GM12878 (cell line): Measurements from ENCODE around the gene IL6R. TPM values are rescaled to one million over a fixed set of nuclear protein-coding genes. Genes with fewer than 3 reads are reported as not detected.

Experiments used
- ATAC-seq: fragments of 200-7000 bp; cut with Tn5 transposase; 3 replicates; pipeline ENCODE4 v1.9.1; 2020; ENCODE audit warnings: mild to moderate bottlenecking, moderate library complexity
- BruUV-seq: library from RNA; stranded (reverse); fragments of 400-500 nt; replicated peaks from 2 replicates; lab custom pipeline; 2021; lab: Mats Ljungman, UMichigan
- CTCF ChIA-PET: fragments of 300-600 bp; sonication (Branson Sonifier 250); formaldehyde crosslinking; extraction: SDS; loops from one replicate; lab custom pipeline; 2021; ENCODE audit warnings: inconsistent platforms; lab: Yijun Ruan, JAX
- POLR2A ChIA-PET: fragments of 350-600 bp; formaldehyde crosslinking; extraction: SDS; loops from one replicate; lab custom pipeline; 2021; ENCODE audit warnings: inconsistent platforms; lab: Charles Lee
- RAD21 ChIA-PET: fragments of 300-600 bp; sonication (Branson Sonifier 250); formaldehyde crosslinking; loops from one replicate; lab custom pipeline; 2023; ENCODE audit warnings: antibody characterized with exemption; ENCODE audit not compliant: unreplicated experiment; lab: Charles Lee
- SMC1A ChIA-PET: fragments of 300-600 bp; sonication (Branson Sonifier 250); formaldehyde crosslinking; loops from one replicate; lab custom pipeline; 2023; ENCODE audit not compliant: unreplicated experiment, uncharacterized antibody; lab: Charles Lee
- DNase-seq: peaks from one replicate; pipeline ENCODE4 v3.0.0-alpha.2; 2011; ENCODE audit warnings: low read depth, low spot score
- FAIRE-seq: peaks from 3 replicates; lab custom pipeline; 2011; peaks lifted over from hg19 to GRCh38; lab: Jason Lieb, UNC
- H2AFZ ChIP-seq: 2 replicates; pipeline ENCODE4 v1.6.0; 2011; ENCODE audit warnings: low read depth, low read length, control low read depth; ENCODE audit not compliant: control insufficient read depth
- H3K27ac ChIP-seq: 2 replicates; pipeline ENCODE4 v1.5.1; 2011; ENCODE audit warnings: control low read depth; ENCODE audit not compliant: control insufficient read depth, insufficient read depth
- H3K27me3 ChIP-seq, 2 experiments: replicated peaks in 1 of 2; 2 replicates each; pipeline versions ENCODE4 v1.6.0 to v1.6.1; 2011; ENCODE audit warnings: low read length in 1 of 2; ENCODE audit not compliant: control insufficient read depth in 2 of 2, insufficient read depth in 2 of 2
- H3K36me3 ChIP-seq, 2 experiments: 2 replicates each; pipeline ENCODE4 v1.5.1; 2011; ENCODE audit warnings: low read length in 1 of 2; ENCODE audit not compliant: control insufficient read depth in 2 of 2, insufficient read depth in 2 of 2
- H3K4me1 ChIP-seq: 2 replicates; pipeline ENCODE4 v1.6.1; 2011; ENCODE audit warnings: mild to moderate bottlenecking, low read length, moderate library complexity, mixed read lengths; ENCODE audit not compliant: control insufficient read depth, insufficient read depth
- H3K4me2 ChIP-seq: 2 replicates; pipeline ENCODE4 v1.6.0; 2011; ENCODE audit warnings: control low read depth; ENCODE audit not compliant: control insufficient read depth, insufficient read depth
- H3K4me3 ChIP-seq: fragments of 200-600 bp; sonication (generic); 2 replicates; pipeline ENCODE4 v1.5.1; 2016
- H3K79me2 ChIP-seq: 2 replicates; pipeline ENCODE4 v1.6.0; 2011; ENCODE audit warnings: low read length; ENCODE audit not compliant: control insufficient read depth, insufficient read depth
- H3K9ac ChIP-seq: 2 replicates; pipeline ENCODE4 v1.8.0; 2011; ENCODE audit warnings: low read length, control low read depth, mixed read lengths; ENCODE audit not compliant: control insufficient read depth, insufficient read depth
- H3K9me3 ChIP-seq: replicated peaks from 3 replicates; pipeline ENCODE4 v1.5.1; 2011; ENCODE audit warnings: mild to moderate bottlenecking, low read length; ENCODE audit not compliant: control insufficient read depth, insufficient read depth
- H4K20me1 ChIP-seq: 2 replicates; pipeline ENCODE4 v1.6.0; 2011; ENCODE audit not compliant: control insufficient read depth, insufficient read depth
- ATF3 ChIP-seq: IDR thresholded peaks from 2 replicates; pipeline ENCODE4 v1.6.1; 2011; ENCODE audit warnings: low read depth, mild to moderate bottlenecking, low read length, moderate library complexity, borderline replicate concordance; ENCODE audit errors: extremely low read depth
- BCL11A ChIP-seq: IDR thresholded peaks from 2 replicates; pipeline ENCODE4 v1.6.1; 2011; ENCODE audit warnings: low read depth, low read length
- BHLHE40 ChIP-seq, 2 experiments: fragments of 450-650 bp in 1 of 2; IDR thresholded peaks; 2 replicates each; pipeline ENCODE4 v1.6.1; 2011 to 2017; ENCODE audit warnings: low read depth in 2 of 2, borderline replicate concordance in 1 of 2, improper control_type of control experiment in 1 of 2, low read length in 1 of 2, mild to moderate bottlenecking in 1 of 2
- GABPA ChIP-seq: IDR thresholded peaks from 2 replicates; pipeline ENCODE4 v1.6.1; 2014; ENCODE audit warnings: antibody characterized with exemption, low read depth, mild to moderate bottlenecking, inconsistent platforms
- HDAC2 ChIP-seq: fragments of 200-600 bp; sonication (generic); IDR thresholded peaks from 2 replicates; pipeline ENCODE4 v1.6.1; 2017
- IKZF2 ChIP-seq, 2 experiments: fragments of 450-650 bp; IDR thresholded peaks; 2 replicates each; pipeline ENCODE4 v1.6.1; 2017; ENCODE audit warnings: mild to moderate bottlenecking in 2 of 2, moderate library complexity in 2 of 2
- KDM1A ChIP-seq: fragments of 200-600 bp; sonication (generic); IDR thresholded peaks from 2 replicates; pipeline ENCODE4 v1.6.1; 2016; ENCODE audit warnings: borderline replicate concordance
- KLF5 ChIP-seq: fragments of 450-650 bp; IDR thresholded peaks from 2 replicates; pipeline ENCODE4 v1.6.1; 2014; ENCODE audit warnings: mild to moderate bottlenecking; ENCODE audit not compliant: partially characterized antibody
- MXI1 ChIP-seq: fragments of 150-350 bp; IDR thresholded peaks from 2 replicates; pipeline ENCODE4 v1.6.1; 2011; ENCODE audit warnings: low read depth, mild to moderate bottlenecking, inconsistent platforms, low read length, improper control_type of control experiment
- NFYA ChIP-seq: IDR thresholded peaks from 2 replicates; pipeline ENCODE4 v1.6.1; 2011; ENCODE audit warnings: low read depth, mild to moderate bottlenecking, low read length, improper control_type of control experiment, borderline replicate concordance
- PKNOX1 ChIP-seq: fragments of 450-650 bp; IDR thresholded peaks from 2 replicates; pipeline ENCODE4 v1.6.1; 2016; ENCODE audit warnings: mild to moderate bottlenecking
- POLR2AphosphoS2 ChIP-seq: IDR thresholded peaks from 2 replicates; pipeline ENCODE4 v1.6.1; 2011; ENCODE audit warnings: low read depth, mild to moderate bottlenecking, low read length, improper control_type of control experiment, moderate library complexity
- SIN3A ChIP-seq: IDR thresholded peaks from 2 replicates; pipeline ENCODE4 v1.6.1; 2012; ENCODE audit warnings: low read depth, low read length, improper control_type of control experiment
- SMAD5 ChIP-seq: IDR thresholded peaks from 2 replicates; pipeline ENCODE4 v1.6.1; 2016; ENCODE audit warnings: antibody characterized with exemption, low read depth
- ZBED1 ChIP-seq: IDR thresholded peaks from 2 replicates; pipeline ENCODE4 v1.6.1; 2016; ENCODE audit warnings: borderline replicate concordance
- ZZZ3 ChIP-seq: IDR thresholded peaks from 2 replicates; pipeline ENCODE4 v1.6.1; 2011; ENCODE audit warnings: low read depth; ENCODE audit not compliant: control insufficient read depth, insufficient read length
- WGBS: methylation state at CpG from one replicate; pipeline ENCODE4 v1.1.6; 2016; ENCODE audit warnings: low lambda C conversion rate; ENCODE audit not compliant: insufficient replicate concordance, insufficient coverage; ENCODE audit errors: missing lambda C conversion rate; 5-methylcytosine and 5-hydroxymethylcytosine counted together
- in situ Hi-C: fragments of 300-500 bp; cut with MboI; formaldehyde crosslinking; loops from 9 replicates; pipeline ENCODE4 v1.14.3; 2018; ENCODE audit warnings: mixed read lengths
- intact Hi-C: fragments of 100-400 bp; cut with micrococcal nuclease; formaldehyde crosslinking; loops from one replicate; pipeline ENCODE4 v1.14.2; 2022; ENCODE audit not compliant: unreplicated experiment
- polyA plus RNA-seq, 11 experiments: library from polyadenylated mRNA; depleted of rRNA in 4 of 11; unstranded in 6 of 11; stranded (reverse) in 5 of 11; fragments of >200 nt; fragmentation: Nextera tagmentation in 4 of 11; fragmentation: Illumina TruSeq in 1 of 11; extraction: Ambion mirVana in 4 of 11; extraction: Trizol in 1 of 11; gene quantifications; 1 replicate in 1 of 11; 2 replicates in 10 of 11; pipeline versions ENCODE4 v1.2.1 to v1.2.3, GENCODE V29; 2011 to 2016; ENCODE audit warnings: inconsistent platforms in 2 of 11, missing spikeins in 2 of 11, low read depth in 1 of 11
- total RNA-seq, 4 experiments: library from RNA; depleted of rRNA in 3 of 4; stranded (reverse); fragments of >200 nt in 3 of 4; fragmentation: Illumina TruSeq in 1 of 4; extraction: Trizol in 1 of 4; gene quantifications; 2 replicates each; pipeline versions ENCODE4 v1.2.1 to v1.2.3, GENCODE V29; 2013 to 2021
- TF ChIP-seq, protein P1 (sequence below): fragments of 450-650 bp; IDR thresholded peaks from 2 replicates; pipeline ENCODE4 v1.6.1; 2018; ENCODE audit warnings: borderline replicate concordance, mild to moderate bottlenecking; ENCODE audit not compliant: partially characterized antibody
- TF ChIP-seq, protein P2 (sequence below), 3 experiments: IDR thresholded peaks in 2 of 3; conservative IDR thresholded peaks in 1 of 3; 2 replicates each; pipeline ENCODE4 v1.5.1; 2011; ENCODE audit warnings: low read depth in 3 of 3, low read length in 3 of 3, mild to moderate bottlenecking in 3 of 3, control low read depth in 2 of 3, moderate library complexity in 2 of 3, inconsistent platforms in 1 of 3, mixed read lengths in 1 of 3; ENCODE audit not compliant: control insufficient read depth in 2 of 3, insufficient read depth in 1 of 3; ENCODE audit errors: extremely low read depth in 1 of 3

Gene IL6R
- total and polyA plus RNA-seq, 10 of the 15 experiments (the other 5 are each of a cell fraction or from before 2014, with no cell fraction given) = 1.9 to 43.4 (median 17.5) TPM

DNA sequence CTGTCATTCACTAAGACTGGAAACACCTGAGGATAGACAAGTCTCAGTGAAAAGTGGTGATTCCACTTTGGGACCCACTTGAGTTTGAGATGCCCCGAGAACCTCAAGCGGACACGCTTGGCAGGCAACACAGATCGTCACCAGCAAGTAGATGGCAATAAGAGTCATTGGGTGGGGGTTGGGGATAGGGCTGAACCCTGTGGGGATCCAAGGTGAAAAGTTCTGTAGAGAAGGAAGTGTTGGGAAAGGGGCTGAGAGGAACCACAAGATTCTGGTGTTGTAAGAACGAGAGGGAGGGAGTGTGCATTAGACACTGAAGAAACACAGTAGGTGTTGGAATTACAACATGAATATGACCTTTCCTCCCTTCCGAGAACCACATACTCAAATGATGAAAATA is 51.5 kb downstream of the IL6R start:
- ATAC-seq = no peak

More for the DNA sequence above, 51.5 kb downstream of the IL6R start:
- Histone ChIP-seq H3K9me3 (no peaks in the 10 kb centered on the region), H3K27me3 (no peaks in the 10 kb centered on the region), H3K4me3 (no peak overlapping the region), H2AFZ (no peak overlapping the region), H4K20me1 (no peaks in the 10 kb centered on the region), H3K4me2 (no peak overlapping the region), H3K4me1 (peaks cover 11% of the 10 kb centered on the region; the same call in 1 of the 2 replicates), H3K27ac (no peak overlapping the region), H3K9ac (no peak overlapping the region), H3K36me3 (peaks cover 0 to 3% of the 10 kb centered on the region in 2 experiments; a peak in 1 of 4 replicates), H3K79me2 (no peaks in the 10 kb centered on the region)
- SMC1A ChIA-PET = no interaction called here
- in situ Hi-C loops (no loop called here), intact Hi-C loops (no loop called here)
- RAD21 ChIA-PET = no interaction called here
- CTCF ChIA-PET = no interaction called here
- no peak for TF ChIP-seq GABPA
- TF ChIP-seq ZBED1 = no peak
- TF ChIP-seq HDAC2 = no peak
- no peak for TF ChIP-seq ATF3
- TF ChIP-seq MXI1 = no peak
- TF ChIP-seq BHLHE40 (IDR thresholded peaks at IDR 0.05; ENCODE audit: borderline replicate concordance in 1 of 2, low read depth in 2 of 2, low read length in 1 of 2) = no peak
- TF ChIP-seq, protein P1, sequence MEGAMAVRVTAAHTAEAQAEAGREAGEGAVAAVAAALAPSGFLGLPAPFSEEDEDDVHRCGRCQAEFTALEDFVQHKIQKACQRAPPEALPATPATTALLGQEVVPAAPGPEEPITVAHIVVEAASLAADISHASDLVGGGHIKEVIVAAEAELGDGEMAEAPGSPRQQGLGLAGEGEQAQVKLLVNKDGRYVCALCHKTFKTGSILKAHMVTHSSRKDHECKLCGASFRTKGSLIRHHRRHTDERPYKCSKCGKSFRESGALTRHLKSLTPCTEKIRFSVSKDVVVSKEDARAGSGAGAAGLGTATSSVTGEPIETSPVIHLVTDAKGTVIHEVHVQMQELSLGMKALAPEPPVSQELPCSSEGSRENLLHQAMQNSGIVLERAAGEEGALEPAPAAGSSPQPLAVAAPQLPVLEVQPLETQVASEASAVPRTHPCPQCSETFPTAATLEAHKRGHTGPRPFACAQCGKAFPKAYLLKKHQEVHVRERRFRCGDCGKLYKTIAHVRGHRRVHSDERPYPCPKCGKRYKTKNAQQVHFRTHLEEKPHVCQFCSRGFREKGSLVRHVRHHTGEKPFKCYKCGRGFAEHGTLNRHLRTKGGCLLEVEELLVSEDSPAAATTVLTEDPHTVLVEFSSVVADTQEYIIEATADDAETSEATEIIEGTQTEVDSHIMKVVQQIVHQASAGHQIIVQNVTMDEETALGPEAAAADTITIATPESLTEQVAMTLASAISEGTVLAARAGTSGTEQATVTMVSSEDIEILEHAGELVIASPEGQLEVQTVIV = no peak
- TF ChIP-seq PKNOX1 = no peak
- no peak for TF ChIP-seq NFYA
- TF ChIP-seq SMAD5 = no peak
- no peak for TF ChIP-seq IKZF2 (IDR thresholded peaks at IDR 0.05)
- TF ChIP-seq KLF5 = no peak
- no peak for TF ChIP-seq BCL11A
- TF ChIP-seq, protein P2, sequence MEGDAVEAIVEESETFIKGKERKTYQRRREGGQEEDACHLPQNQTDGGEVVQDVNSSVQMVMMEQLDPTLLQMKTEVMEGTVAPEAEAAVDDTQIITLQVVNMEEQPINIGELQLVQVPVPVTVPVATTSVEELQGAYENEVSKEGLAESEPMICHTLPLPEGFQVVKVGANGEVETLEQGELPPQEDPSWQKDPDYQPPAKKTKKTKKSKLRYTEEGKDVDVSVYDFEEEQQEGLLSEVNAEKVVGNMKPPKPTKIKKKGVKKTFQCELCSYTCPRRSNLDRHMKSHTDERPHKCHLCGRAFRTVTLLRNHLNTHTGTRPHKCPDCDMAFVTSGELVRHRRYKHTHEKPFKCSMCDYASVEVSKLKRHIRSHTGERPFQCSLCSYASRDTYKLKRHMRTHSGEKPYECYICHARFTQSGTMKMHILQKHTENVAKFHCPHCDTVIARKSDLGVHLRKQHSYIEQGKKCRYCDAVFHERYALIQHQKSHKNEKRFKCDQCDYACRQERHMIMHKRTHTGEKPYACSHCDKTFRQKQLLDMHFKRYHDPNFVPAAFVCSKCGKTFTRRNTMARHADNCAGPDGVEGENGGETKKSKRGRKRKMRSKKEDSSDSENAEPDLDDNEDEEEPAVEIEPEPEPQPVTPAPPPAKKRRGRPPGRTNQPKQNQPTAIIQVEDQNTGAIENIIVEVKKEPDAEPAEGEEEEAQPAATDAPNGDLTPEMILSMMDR (IDR thresholded peaks at IDR 0.05 in 2 of 3, conservative IDR thresholded peaks at IDR 0.05 in 1 of 3; ENCODE audit: control insufficient read depth in 2 of 3, extremely low read depth in 1 of 3, insufficient read depth in 1 of 3, low read depth in 3 of 3, low read length in 3 of 3) = no peak
- TF ChIP-seq ZZZ3 = no peak
- TF ChIP-seq SIN3A = no peak
- TF ChIP-seq KDM1A = no peak
- TF ChIP-seq POLR2AphosphoS2 = no peak
- BruUV-seq = no TSS peak
- DNase-seq (no peak), FAIRE-seq (no peak)
- 96% methylated on average over 6 of the region's 6 CpGs for WGBS
- POLR2A ChIA-PET = no interaction called here
